GM12892 (cell line): ENCODE measurements around the gene KLHL3.

ENCODE experiments used
- POLR2A ChIP-seq: IDR thresholded peaks from 2 replicates; pipeline ENCODE4 v1.6.1; 2011; ENCODE audit warnings: low read depth, low read length, control low read depth
- POLR2AphosphoS5 ChIP-seq: IDR thresholded peaks from 2 replicates; pipeline ENCODE4 v1.6.1; 2011; ENCODE audit warnings: low read depth, low read length, control low read depth

- no peak for TF ChIP-seq POLR2A
- TF ChIP-seq POLR2AphosphoS5, result no peak
These were observed 146.7 kb downstream of the KLHL3 start for GRCh38 chr5:137589185-137589584.
